ENCODE data around the gene TSSK3.

TSSK3 gene

GRCh38 chr1:32405672-32406467, 43.5 kb downstream of the TSSK3 start:
- no peak for DNase-seq

GRCh38 chr1:32406629-32407111, 44.3 kb downstream of the TSSK3 start:
- DNase-seq = no peak

- no peak for DNase-seq
Observed at GRCh38 chr1:32411261-32411660, 48.9 kb downstream of the TSSK3 start.

- no peak for DNase-seq
Observed at GRCh38 chr1:32413507-32414185, 51.3 kb downstream of the TSSK3 start.

All from left hindlimb (tissue), 1 donor.